Ishikawa (cell line): Measurements from ENCODE around the gene CENATAC.

Experiments used
- CEBPB ChIP-seq: IDR thresholded peaks from 2 replicates; pipeline ENCODE4 v1.6.1; 2012
- EP300 ChIP-seq: IDR thresholded peaks from 2 replicates; pipeline ENCODE4 v1.6.1; 2012; ENCODE audit warnings: borderline replicate concordance
- TEAD4 ChIP-seq: IDR thresholded peaks from 2 replicates; pipeline ENCODE4 v1.6.1; 2012
- YY1 ChIP-seq: IDR thresholded peaks from 2 replicates; pipeline ENCODE4 v1.6.1; 2012; ENCODE audit warnings: low read depth
- TF ChIP-seq, protein P1 (sequence below): IDR thresholded peaks from 2 replicates; pipeline ENCODE4 v1.6.1; 2012; ENCODE audit warnings: low read depth, mild to moderate bottlenecking

DNA sequence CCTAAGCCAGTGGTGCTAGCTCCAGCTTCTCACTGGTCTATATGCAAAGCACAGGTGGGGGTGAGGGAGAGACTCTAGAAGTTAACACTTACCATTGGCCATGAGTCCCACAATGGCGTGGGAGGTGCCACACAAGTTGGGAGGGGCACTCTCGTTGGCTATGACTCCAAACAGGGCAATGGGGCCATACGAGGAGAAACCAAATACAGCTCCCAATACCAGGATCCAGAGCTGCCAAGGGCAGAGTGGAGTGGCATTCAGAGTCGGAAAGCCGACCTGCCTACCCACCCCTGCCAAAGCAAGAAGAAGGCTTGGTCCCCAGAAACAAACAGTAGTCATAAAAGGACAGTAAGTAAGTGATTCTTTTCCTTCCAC, 27.1 kb downstream of the CENATAC start:
- TF ChIP-seq TEAD4 (no peak), CEBPB (no peak), YY1 (no peak), EP300 (no peak)
- TF ChIP-seq, protein P1, sequence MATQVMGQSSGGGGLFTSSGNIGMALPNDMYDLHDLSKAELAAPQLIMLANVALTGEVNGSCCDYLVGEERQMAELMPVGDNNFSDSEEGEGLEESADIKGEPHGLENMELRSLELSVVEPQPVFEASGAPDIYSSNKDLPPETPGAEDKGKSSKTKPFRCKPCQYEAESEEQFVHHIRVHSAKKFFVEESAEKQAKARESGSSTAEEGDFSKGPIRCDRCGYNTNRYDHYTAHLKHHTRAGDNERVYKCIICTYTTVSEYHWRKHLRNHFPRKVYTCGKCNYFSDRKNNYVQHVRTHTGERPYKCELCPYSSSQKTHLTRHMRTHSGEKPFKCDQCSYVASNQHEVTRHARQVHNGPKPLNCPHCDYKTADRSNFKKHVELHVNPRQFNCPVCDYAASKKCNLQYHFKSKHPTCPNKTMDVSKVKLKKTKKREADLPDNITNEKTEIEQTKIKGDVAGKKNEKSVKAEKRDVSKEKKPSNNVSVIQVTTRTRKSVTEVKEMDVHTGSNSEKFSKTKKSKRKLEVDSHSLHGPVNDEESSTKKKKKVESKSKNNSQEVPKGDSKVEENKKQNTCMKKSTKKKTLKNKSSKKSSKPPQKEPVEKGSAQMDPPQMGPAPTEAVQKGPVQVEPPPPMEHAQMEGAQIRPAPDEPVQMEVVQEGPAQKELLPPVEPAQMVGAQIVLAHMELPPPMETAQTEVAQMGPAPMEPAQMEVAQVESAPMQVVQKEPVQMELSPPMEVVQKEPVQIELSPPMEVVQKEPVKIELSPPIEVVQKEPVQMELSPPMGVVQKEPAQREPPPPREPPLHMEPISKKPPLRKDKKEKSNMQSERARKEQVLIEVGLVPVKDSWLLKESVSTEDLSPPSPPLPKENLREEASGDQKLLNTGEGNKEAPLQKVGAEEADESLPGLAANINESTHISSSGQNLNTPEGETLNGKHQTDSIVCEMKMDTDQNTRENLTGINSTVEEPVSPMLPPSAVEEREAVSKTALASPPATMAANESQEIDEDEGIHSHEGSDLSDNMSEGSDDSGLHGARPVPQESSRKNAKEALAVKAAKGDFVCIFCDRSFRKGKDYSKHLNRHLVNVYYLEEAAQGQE: no peak
